NCI-H2107 (cell line): ENCODE data around the gene VWA2.

Experiments
- DNase-seq: peaks from one replicate; lab custom pipeline; 2025; lab: John Stamatoyannopoulos, UW

Gene VWA2, protein sequence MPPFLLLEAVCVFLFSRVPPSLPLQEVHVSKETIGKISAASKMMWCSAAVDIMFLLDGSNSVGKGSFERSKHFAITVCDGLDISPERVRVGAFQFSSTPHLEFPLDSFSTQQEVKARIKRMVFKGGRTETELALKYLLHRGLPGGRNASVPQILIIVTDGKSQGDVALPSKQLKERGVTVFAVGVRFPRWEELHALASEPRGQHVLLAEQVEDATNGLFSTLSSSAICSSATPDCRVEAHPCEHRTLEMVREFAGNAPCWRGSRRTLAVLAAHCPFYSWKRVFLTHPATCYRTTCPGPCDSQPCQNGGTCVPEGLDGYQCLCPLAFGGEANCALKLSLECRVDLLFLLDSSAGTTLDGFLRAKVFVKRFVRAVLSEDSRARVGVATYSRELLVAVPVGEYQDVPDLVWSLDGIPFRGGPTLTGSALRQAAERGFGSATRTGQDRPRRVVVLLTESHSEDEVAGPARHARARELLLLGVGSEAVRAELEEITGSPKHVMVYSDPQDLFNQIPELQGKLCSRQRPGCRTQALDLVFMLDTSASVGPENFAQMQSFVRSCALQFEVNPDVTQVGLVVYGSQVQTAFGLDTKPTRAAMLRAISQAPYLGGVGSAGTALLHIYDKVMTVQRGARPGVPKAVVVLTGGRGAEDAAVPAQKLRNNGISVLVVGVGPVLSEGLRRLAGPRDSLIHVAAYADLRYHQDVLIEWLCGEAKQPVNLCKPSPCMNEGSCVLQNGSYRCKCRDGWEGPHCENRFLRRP

DNA sequence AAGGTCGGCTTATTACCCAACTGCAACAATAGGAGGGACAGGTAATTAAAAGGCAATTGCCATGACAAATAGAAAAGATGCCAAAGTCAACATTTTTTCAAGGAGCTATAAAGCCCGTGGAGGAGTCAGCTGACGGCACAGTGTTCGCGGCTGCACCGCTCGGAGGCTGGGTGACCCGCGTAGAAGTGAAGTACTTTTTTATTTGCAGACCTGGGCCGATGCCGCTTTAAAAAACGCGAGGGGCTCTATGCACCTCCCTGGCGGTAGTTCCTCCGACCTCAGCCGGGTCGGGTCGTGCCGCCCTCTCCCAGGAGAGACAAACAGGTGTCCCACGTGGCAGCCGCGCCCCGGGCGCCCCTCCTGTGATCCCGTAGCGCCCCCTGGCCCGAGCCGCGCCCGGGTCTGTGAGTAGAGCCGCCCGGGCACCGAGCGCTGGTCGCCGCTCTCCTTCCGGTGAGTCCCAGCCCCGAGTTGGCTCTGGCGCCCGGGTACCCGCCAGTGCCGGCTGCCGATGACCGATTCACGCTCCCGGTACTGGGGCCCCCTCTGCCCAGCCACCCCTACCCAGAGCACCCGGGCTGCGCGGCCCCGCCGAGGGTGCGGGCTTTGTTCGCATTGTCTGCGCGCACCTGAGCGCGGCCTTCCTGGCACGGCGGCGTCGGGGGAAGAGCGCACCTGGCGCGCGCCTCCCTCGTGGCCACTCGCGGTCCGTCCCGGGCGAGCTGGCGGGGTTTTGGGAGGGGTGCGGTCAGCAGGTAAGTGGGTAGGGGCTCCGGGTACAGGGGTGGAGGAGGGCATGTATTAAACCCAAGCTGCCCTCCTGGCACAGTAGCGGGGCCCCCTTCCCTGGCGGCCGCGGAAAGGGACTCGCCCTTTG, at the start of gene VWA2:
Gene VWA2, plus strand, starts transcription at position 138 of the 877 bp plus-strand sequence. CDS start 9,460 bp downstream, outside the sequence.
- no peak for DNase-seq

DNA sequence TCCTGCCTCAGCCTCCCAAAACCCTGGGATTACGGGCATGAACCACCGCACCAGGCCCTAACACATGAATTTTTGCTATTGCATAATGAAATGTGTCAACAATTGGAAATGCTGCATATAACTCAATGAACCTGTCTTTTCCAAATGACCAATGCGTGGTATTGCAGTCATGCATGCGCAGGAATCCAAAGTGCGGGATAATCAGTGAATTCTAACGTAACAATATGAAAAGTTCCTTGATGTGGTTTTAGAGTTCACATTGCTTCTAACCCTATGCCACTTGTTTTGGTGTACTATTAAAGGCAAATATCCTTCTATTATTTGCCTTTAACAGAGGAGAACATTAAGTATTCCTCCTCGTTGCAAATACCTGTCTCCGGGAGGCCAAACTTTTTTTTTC, 49.4 kb upstream of the VWA2 start:
- DNase-seq: no peak

DNA sequence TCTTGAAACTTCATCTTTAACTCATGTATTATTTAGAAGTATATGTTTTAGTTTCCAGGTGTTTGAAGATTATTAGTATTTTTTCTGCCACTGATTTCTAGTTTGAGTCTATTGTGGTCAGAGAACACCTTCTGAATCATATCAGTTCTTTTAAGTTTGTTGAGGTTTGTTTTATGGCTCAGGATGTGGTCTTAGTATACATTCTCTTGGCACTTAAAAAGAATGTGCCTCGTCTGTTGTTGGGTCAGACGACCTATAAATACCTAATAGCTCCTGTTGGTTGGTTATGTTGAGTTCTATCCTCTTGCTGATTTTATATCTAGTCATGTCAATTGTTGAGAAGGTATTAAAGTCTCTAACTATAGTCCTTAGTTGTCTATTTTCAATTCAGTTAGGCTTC, 44.0 kb upstream of the VWA2 start:
- DNase-seq: no peak

DNA sequence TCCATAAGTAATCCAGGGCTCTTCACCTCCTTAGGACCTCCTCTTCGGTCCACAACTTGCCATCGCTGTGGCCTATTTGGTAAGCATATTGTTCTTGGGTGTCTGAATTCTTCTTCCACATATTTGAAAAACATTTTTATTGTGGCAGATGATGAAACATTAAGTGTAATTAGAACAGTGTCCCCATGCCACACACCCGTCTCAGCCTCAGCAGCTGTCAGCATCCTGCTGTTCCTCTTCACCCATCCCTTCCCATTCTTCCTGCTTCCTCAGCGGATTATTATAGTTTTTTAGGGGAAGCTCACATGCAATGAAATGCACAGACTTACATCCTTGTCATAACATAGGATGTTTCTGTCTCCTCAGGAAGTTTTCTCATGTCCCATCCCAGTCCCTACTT, 39.8 kb upstream of the VWA2 start:
- no peak for DNase-seq

DNA sequence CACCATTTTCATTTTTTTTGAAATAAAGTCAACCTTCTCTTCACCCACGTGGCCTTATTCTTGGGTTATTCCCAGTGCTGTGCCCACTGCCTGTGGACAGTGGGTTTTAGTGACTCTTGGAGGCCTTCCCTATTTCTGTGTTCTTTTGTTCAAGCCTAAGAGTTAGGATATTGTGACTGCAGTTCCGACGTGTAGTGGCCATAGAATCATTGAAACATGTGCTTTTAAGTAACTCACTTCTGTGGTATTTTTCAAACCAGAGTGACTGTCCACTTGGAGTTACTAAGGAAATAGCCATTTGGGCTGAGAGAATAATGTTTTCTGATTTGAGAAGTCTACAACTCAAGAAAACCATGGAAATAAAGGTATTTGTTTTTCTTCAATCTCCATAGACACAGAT, 36.2 kb upstream of the VWA2 start:
- DNase-seq: no peak

DNA sequence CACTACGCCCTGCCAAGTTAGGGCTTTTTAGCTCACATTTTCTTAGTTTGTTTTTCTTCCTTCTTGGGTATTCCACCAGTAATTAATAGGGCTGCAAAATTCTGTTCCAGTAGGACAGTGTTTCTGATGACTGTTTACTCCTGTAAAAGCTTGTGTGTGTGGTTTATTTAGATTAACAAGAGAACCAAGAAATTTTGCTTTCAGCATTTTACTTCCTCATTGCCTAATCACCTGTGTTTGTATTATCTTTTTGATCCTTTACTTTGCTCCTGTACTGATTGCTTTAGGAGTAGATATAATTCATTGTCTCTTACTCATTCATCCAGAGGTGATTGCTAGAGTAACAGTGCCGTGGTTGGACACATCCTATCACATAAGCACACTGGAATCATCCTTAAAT, 32.2 kb upstream of the VWA2 start:
- no peak for DNase-seq

DNA sequence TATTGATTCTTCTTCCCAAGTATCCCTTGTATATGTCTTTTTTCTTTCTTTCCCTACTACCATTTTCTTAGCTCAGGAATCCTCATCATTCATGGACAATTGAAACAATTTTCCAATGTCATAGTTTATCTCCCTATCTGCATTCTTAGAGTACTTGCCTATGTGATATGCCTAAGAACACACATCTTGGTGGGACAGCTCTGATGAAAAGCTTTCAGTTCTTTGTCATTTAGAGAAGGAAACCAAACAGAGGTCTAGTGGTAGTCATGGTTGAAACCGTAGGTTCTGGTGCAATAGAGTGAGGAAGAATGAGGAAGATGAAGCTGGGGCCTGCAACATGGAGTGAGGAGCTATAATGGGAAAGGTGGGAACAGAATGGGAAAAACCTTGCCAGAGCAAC, 31.7 kb upstream of the VWA2 start:
- DNase-seq: no peak

DNA sequence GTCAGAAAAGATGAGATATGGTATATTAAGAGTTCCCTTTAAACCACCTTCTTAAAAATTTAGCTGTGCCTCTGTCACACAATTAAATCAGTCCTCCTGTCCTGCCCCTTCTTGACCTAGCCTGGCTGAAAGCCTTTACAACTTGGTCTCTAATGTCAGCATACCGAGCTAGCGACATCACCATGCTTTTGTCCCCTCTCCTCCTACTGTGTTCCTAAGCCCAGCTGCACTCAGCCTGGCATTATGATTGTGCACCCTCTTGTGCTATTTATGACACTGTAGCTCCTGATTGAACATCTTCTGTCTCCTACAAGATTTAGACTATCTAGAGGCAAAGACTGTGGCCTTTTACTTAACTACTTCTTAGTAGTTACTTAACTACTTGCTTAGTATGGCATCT, 30.7 kb upstream of the VWA2 start:
- no peak for DNase-seq

DNA sequence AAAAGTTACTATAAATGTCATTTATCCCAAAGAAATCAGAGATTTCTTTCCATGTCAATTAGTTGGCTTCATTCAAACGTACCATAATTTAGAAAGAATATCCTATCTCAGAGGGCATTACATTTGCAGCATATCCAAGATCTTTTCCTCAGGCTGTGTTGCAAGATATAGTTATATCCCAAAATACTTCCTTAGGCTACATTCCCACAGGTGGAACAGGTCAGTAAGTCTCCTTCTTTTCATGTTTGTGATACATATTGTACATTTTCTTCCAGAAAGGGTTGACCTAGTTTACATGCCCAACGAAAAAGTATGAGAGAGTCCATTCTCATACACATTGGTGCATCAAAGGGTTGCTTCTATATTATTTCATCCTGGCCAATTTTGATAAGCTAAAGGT, 26.9 kb upstream of the VWA2 start:
- DNase-seq: no peak

DNA sequence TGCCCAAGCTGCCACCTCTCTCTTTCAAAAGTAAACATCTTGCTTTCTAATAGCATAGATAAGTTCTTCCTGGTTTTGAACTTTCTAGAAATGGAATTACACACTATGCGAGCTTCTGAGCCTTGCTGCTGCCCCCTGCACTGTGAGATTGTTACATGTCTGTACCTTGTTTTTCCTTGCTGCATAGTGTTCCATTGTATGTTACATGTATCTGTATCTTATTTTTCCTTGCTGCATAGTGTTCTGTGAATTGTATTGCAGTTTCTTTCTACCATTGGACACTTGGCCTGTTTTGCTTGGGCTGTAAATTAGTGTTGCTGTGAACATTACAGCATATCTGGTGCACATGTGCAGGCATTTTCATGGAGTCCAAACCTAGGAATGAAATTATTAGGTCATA, 24.0 kb upstream of the VWA2 start:
- no peak for DNase-seq

DNA sequence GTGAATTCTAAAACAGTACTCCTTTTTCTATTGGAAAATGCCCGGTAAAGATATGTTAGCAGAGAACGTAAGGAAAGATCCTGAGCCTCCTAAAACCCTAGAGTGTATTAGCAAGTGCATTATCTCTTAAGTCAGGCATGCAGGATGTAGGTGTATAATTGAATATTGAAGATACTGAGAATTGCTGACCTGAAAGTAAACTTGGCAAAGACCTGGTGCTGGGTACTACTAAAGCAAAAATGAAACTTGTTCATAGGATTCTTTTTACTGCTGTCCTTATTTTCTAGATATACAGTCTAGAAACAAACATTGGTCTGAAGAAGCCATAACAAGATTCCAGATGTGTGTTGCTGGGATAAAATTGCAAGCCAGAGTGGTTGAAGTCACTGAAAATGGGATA, 18.8 kb upstream of the VWA2 start:
- DNase-seq: no peak

DNA sequence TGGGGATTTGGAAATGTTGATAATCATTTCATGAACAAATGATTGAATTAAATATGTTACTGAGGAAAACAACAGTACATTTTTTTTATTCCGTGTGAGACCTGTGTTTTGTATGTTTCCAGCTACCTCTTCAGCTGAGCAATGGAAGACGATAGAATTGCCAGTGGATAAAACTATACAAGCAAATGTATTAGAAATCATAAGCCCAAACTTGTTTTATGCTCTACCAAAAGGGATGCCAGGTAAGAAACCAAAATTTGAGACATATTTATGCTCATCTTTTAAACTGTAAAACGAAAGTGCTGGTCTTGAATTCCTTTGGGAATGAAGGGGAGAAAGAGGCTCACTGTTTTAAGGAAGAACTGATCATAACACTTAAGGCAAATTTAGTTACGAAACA, 17.8 kb upstream of the VWA2 start:
- DNase-seq: no peak

DNA sequence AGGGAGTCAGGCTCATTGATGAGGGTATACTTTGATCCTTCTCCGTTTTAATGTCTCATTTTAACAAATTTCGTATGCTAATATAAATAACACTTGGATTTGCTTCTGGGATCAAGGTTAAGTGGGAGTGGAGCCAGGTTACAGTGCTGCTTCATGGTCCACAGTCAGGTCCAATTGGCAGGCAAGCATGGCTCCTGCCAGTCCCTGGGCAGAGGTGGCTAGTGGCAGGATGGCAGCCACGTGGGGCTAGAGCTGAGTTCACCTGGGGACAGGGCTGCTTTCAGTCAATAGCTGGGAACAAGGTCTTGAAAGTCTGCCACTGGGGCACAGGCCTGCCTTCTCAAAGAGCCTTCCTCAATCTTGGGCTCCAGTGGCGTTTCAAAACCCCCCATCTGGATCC, 16.0 kb upstream of the VWA2 start:
- no peak for DNase-seq

DNA sequence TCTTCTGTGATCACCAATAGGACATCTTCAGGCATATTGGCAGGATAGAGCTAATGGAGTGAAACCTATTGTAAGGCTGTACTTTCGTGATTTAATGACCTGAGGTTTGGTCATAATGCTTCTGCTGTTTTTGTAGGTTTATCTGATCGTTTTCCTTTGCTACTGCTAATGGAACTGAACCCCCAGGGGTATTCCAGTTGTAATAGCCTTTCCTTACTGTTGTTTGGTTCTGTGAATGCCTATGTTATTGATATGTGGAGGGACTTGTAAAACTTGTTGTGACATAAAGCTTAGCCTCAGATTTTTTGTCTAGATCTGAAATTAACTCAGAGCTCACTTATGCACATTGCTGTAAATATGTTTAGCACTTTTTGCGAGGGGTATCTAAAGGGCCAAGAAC, 10.9 kb upstream of the VWA2 start:
- DNase-seq: no peak

DNA sequence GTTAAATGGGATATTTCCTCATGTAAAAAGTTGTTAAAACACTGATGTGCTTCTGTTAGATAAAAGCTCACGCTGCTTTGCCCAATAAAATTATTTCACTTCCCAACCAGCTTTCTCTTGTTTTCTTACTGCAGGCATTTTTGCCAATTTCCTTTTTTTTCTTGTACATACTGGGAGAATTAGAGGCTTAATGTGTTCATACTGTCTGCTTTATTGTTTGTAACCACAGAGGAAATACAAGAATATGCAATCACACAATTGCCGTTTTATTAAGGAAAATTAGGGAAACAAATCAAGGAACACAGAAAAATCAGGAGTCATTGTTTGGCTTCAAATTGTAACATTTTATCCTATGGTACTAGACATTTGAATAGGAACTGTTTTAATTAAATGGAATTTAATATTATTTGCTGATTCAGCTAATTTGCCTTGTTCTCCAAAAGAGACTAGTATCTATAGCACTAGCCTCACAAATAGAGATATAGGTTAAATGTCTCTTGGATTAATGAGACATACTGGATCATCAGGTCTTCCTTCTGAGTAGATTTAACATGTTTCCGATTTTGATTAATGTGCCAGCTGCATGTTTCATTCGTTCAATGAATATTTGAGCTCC, 6.4 kb upstream of the VWA2 start:
- no peak for DNase-seq

DNA sequence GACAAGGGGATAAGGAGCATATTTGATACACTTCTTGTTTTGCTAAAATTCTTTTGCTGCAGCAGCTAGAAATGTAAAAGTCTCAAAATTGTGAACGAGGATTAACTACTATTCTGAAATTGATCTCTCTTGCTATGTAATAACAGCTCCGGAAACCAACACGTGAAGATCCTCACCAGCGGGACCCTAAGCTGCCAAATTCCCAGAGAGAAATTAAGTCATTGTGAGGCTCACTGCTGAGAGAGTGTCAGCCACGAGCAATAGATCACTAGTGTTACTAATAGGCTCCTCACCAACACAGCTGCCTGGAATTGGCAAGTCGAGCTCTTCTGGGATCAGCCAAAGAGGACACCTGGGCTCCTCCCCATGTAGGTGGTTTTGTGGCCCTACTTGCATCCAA, 5.6 kb upstream of the VWA2 start:
- DNase-seq: no peak

DNA sequence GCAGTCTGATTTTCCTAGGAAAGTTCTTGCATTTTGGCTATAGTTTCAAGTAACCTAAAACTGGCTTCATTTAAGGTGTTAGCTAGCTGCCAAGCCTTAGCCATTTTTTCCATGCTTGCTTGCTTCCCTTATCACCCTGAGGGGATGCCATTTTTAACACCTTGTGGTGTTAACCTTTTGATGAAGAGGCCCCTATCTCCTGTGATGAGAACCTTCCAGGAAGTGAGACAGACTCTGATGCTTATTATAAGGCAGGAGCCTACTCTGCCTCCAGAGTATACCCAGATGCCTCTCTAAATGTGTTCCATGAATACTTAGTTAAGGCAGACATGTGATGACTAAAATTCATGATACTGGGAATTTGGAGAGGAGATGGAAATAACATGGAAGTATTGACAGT, 4.9 kb upstream of the VWA2 start:
- no peak for DNase-seq

DNA sequence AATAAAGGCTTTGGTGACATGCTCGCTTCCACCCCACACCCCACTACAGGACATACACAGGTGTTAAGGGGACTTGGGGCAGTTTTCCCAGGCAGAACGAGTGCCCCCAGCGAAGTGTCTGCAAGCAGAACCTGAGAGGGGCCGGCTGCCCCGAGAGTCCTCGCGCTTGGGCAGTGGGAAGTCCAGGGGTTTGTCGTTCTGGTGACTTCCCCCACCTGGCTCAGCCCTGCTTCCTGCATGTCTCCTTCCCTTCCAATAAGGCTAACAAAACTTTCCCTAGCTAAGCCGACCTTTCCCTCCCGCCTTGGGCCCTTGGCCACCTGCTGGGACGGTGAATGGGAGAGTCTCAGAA, 916 bp downstream of the VWA2 start:
- DNase-seq: no peak

DNA sequence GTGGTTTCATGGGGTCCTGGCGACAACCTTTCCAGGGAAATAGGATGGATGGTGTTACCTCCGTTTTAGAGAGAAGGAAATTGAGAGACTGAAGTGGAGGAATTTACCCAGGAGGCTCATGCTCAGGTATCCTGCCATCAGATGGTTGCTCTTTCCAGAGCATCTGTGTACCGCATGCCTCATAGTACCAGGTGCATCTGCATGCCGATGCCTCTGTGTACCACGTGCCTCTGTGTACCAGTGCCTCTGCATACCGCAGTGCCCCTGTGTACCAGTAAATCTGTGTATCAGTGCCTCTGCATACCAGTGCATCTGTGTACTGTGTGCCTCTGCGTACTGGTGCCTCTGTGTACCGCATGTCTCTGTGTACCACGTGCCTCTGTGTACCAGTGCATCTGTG, 3.2 kb downstream of the VWA2 start:
- no peak for DNase-seq

DNA sequence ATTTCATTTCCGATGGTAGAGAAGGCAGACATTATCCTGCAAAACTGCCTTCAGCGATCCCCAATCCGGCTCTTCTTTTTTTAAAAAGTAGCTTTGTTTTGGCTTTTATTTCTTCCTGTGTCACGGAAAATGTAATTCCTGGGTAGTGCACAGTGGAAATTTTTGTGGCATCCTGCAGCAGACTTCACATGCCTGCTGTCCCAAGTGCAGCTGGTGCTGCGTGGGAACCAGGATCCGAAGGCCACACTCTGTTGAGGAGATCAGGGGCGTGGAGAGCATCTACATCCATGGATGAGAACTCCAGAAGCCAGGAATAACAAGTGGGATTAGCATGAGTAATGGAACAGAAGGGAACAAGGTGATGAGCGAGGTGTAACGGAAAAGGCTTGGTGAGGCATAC, 4.6 kb downstream of the VWA2 start:
- DNase-seq: no peak

DNA sequence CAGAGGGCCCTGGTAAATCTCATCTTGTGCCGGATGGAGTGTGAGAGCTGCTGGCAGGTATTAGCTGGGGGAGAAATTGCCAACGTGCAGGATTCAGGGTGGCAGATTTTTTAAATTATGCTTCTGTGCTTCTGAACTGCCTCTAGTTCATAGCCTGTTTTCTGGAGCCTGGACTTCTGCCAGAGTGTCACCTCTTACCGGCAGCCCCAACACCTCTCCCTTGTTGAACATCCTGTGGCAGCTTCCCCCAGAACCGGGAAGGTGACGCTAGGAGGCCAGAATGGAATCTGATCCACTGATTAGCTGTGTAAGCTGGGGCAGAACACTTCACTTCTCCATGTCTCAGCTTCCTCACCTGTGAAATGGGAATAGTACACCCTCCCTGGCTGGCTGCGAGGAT, 5.1 kb downstream of the VWA2 start:
- no peak for DNase-seq

DNA sequence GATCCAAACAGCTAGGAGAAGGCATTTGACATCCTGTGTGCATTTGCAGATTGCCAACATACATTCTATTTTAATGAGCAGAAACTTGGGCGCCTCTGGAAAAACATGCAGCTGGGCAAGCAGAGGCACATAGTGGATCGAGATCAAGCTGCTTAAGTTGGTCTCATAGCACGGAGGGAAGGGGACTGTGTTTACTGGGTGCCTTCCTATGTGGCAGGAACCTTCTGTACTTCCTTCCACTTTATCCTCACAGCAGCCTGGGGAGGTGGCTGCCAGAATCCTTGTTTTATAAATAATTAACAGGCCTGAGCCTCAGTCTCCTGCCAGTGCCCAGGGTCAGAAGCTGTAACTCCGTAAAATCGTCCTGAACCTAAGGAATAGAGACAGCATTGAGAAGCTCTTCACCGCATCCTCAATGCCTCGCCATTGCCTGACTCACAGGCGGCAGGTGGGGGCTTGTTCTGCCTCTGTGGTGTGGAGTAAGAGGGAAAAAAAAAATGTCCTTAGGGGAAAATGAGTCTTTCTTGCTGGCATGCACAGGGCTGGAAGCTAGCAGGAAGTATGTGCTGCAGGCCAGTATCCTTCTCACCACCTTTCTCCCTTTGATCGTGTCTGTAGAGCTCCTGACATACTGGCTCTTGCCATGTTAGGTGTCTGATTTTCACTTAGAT, 6.2 kb downstream of the VWA2 start:
- no peak for DNase-seq
